BJ (cell line): ENCODE measurements around the gene HIP1. TPM values are rescaled to one million over a fixed set of nuclear protein-coding genes. Genes with fewer than 3 reads are reported as not detected.
"Not testable (repeated sequence)": the region's sequence is repeated elsewhere in the genome, so short reads cannot be mapped to it uniquely, and the experiment has no call there.

Source experiments
- CTCF ChIA-PET: fragments of 350-600 bp; formaldehyde crosslinking; extraction: SDS; loops from one replicate; lab custom pipeline; 2021; ENCODE audit warnings: antibody characterized with exemption, inconsistent platforms; lab: Yijun Ruan, JAX
- POLR2A ChIA-PET: fragments of 300-600 bp; sonication (Branson Sonifier 250); formaldehyde crosslinking; extraction: SDS; loops from one replicate; lab custom pipeline; 2021; ENCODE audit warnings: antibody characterized with exemption; lab: Charles Lee
- DNase-seq: peaks from one replicate; pipeline ENCODE4 v3.0.0-alpha.2; 2011; ENCODE audit warnings: low read depth
- H3K27me3 ChIP-seq: 2 replicates; pipeline ENCODE4 v1.6.0; 2011; ENCODE audit warnings: low read length; ENCODE audit not compliant: control insufficient read depth, insufficient read depth
- H3K36me3 ChIP-seq: 2 replicates; pipeline ENCODE4 v1.5.1; 2011; ENCODE audit warnings: low read length; ENCODE audit not compliant: control insufficient read depth, insufficient read depth
- H3K4me3 ChIP-seq: 2 replicates; pipeline ENCODE4 v1.5.1; 2011; ENCODE audit warnings: low read depth, mild to moderate bottlenecking, control low read depth, low read length
- polyA plus RNA-seq: library from polyadenylated mRNA; depleted of rRNA; stranded (reverse); fragments of >200 nt; gene quantifications from 2 replicates; pipeline ENCODE4 v1.2.3, GENCODE V29; 2011; rRNA removed
- small RNA-seq: library from RNA; depleted of rRNA; stranded (forward); fragments of <200 nt; gene quantifications from one replicate; pipeline ENCODE3, GENCODE V24; 2012; ENCODE audit warnings: low replicate concordance, low read depth; ENCODE audit not compliant: insufficient read length
- TF ChIP-seq, protein P1 (sequence below): IDR thresholded peaks from 2 replicates; pipeline ENCODE4 v1.5.1; 2011; ENCODE audit warnings: low read depth, mild to moderate bottlenecking, control low read depth, inconsistent platforms, low read length, moderate library complexity; ENCODE audit not compliant: insufficient read depth

HIP1 gene
- polyA plus RNA-seq, 1 experiment: 7.5 TPM

DNA sequence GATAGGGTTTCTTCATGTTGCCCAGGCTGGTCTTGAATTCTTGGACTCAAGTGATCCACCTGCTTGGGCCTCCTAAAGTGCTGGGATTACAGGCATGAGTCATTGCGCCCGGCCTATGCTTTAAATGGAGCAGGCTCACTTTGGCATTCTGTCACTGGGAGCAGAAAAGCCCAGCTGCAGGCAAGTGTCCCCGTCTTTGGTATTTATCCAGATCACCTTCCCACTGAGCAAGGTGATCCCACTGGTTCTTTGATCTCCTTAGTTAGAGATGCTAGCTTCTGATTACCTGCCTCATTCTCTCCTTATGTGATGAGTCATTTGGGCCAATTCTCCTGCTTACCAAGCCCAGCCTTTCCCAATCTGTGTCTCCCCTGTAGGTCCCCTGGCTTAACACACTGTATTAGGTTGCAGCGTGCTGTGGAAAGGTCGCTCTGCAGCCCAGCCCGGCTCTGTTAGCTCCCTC is 207.4 kb downstream of the HIP1 start:
- Histone ChIP-seq H3K27me3 (peaks cover under 1% of the 10 kb centered on the region; the same call in 1 of the 2 replicates), H3K4me3 (no peak overlapping the region), H3K36me3 (no peaks in the 10 kb centered on the region)
- ChIA-PET POLR2A (no interaction called here), CTCF (interaction anchor here (0.6 to 0.8 kb wide), 2 partner anchors 32 to 231 kb away, joined by 3 read pairs; no protein-coding TSS in a partner anchor)
- TF ChIP-seq, protein P1, sequence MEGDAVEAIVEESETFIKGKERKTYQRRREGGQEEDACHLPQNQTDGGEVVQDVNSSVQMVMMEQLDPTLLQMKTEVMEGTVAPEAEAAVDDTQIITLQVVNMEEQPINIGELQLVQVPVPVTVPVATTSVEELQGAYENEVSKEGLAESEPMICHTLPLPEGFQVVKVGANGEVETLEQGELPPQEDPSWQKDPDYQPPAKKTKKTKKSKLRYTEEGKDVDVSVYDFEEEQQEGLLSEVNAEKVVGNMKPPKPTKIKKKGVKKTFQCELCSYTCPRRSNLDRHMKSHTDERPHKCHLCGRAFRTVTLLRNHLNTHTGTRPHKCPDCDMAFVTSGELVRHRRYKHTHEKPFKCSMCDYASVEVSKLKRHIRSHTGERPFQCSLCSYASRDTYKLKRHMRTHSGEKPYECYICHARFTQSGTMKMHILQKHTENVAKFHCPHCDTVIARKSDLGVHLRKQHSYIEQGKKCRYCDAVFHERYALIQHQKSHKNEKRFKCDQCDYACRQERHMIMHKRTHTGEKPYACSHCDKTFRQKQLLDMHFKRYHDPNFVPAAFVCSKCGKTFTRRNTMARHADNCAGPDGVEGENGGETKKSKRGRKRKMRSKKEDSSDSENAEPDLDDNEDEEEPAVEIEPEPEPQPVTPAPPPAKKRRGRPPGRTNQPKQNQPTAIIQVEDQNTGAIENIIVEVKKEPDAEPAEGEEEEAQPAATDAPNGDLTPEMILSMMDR: no peak
- DNase-seq: no peak

DNA sequence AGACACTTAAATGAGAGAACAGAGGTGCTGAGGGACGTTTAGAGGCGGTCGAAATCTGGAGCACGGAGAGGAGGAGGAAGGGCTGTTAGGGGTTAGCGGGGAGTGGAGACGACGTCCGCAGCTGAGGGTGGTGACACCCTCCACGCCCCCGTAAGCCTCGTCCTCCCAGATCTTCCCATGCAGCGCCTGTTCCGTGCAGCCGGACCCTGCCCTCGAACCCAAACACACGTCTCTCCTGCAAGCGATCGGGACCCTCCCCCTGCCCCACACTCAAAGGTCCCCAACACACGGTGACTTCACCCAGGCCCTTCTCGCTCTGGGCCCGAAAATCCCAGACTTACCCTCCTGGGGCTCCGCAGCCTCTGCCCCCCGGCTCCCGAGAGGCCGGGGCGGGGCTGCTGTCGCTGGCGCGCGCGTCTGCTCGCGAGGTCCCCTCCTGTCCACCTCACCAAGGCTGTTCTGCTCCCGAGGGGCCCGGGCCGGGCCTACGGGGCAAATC is 211.5 kb downstream of the HIP1 start:
- H3K36me3 ChIP-seq, H3K27me3 ChIP-seq, POLR2A ChIA-PET, DNase-seq: not testable (repeated sequence)
- CTCF ChIA-PET: interaction anchor here (0.8 kb wide), 1 partner anchor 142 kb away, joined by 3 read pairs; no protein-coding TSS in a partner anchor
- H3K4me3 ChIP-seq: peak overlapping the region; percentile 73

DNA sequence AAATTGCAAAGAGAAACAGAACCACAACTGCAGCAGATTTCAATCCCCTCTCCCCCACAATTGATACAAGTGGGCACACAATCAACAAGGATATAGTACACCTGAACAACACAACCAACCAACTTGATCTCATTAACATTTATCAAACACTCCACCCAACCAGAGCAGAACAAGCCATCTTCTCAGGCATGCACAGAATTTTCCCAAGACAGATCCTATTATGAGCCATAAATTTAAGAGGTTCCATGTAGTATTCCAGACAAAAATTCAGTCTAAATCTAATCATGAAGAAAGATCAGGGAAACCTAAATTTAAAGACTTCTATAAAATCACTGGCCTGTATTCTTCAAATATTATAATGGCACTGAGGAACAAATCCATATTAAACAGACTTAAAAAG is 217.0 kb downstream of the HIP1 start:
- CTCF ChIA-PET, H3K36me3 ChIP-seq, POLR2A ChIA-PET: not testable (repeated sequence)

DNA sequence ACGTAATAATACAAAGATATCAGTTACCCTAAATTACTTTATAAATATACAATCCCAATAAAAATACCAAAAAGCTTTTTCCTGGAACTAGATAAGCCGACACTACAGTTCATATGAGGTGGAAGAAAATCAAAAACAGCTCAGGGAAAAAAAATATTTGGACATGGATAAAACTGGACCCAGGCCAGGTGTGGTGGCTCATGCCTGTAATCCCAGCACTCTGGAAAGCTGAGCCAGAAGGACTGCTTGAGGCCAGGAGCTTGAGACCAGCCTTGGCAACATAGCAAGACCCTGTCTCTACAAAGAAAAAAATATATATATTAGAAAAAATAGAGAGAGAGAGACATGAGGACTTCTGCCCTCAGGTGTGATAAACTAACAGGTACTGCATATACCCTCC is 219.9 kb downstream of the HIP1 start:
- H3K4me3 ChIP-seq, H3K36me3 ChIP-seq, CTCF ChIA-PET, DNase-seq, POLR2A ChIA-PET, H3K27me3 ChIP-seq: not testable (repeated sequence)

More for the DNA sequence above, 217.0 kb downstream of the HIP1 start:
- H3K27me3 ChIP-seq, H3K4me3 ChIP-seq, DNase-seq: not testable (repeated sequence)

DNA sequence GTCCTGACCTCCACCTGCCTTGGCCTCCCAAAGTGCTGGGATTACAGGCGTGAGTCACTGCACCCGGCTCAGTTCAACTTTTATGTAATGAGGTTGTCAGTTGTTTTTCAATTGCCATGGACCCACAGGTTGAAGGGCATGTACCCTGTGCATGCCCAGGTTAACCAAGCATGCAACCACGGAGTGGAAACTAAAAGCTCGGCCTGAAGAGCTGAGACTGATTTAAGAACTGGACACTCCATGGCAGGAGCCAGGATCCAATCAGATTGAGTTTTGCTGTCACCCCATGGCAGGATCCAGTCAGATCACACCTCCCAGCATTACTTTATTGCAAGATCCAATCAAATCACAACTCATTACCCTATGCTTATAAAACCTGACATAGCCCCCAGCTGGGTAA is 229.7 kb downstream of the HIP1 start:
- H3K4me3 ChIP-seq, H3K36me3 ChIP-seq, CTCF ChIA-PET, H3K27me3 ChIP-seq, DNase-seq, POLR2A ChIA-PET: not testable (repeated sequence)

DNA sequence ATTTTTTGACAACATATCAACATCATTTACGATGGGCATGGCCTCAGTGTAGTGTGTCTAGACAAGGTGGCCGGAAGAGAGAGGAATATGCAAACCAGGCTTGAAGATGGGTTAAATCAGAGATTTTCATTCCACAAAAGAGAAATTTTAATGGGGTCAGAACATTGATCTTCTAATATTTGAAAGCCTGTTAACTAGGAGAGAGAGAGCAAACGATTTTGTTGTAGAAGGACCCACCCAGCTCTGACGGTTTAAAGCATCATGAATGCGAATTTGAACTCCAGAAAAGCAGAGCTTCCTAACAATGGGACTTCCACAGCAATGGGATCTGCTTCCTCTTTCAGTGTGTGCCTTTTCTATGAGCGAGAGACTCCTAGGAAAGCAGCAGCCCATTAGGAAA is 246.7 kb downstream of the HIP1 start, which contains the start of gene SPDYE5:
Gene SPDYE5, plus strand, starts transcription at position 301 of the 400 bp plus-strand sequence. CDS start 1,728 bp downstream, outside the sequence.
- H3K36me3 ChIP-seq, CTCF ChIA-PET, H3K27me3 ChIP-seq, POLR2A ChIA-PET, H3K4me3 ChIP-seq, DNase-seq: not testable (repeated sequence)

DNA sequence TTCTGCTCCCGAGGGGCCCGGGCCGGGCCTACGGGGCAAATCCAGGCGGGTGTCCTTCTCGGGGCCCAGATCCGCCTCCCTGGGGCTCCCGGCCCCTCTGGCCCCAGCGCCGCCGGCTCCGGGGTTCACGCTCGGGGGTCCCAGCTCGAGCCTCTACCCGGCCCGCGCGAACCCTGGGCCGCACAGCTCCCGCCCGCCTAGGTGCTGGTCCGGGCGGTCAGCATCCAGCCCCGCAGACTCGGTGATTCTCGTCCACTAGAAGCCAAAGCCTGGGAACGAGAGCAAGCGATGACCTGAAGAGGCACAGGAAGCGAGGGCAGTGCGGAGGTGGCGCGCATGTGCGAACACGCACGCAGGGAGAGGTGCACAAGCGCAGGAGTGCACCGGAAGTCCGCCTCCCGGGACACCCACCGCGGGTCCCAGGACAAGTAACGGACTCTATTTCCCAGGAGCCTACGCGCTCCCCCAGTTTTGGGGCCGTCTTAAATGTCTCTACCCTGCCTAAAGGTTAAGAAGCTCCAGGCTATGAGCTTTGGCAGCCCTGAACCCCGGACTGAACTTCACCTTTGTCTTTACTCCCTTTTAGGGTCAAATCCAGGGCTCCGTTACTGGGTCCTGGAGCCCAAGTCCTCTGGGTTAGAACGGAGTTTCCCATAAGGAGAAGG is 252.6 kb downstream of the HIP1 start, which contains the start of gene POM121C:
Gene POM121C, minus strand, starts transcription at position 321 of the 665 bp plus-strand sequence. CDS start 44,803 bp downstream, outside the sequence.
- peak within 1 kb of the TSS; percentile 77 for H3K4me3 ChIP-seq
- POLR2A ChIA-PET, H3K36me3 ChIP-seq, H3K27me3 ChIP-seq, CTCF ChIA-PET: not testable (repeated sequence)
- DNase-seq: peak; percentile 54

DNA sequence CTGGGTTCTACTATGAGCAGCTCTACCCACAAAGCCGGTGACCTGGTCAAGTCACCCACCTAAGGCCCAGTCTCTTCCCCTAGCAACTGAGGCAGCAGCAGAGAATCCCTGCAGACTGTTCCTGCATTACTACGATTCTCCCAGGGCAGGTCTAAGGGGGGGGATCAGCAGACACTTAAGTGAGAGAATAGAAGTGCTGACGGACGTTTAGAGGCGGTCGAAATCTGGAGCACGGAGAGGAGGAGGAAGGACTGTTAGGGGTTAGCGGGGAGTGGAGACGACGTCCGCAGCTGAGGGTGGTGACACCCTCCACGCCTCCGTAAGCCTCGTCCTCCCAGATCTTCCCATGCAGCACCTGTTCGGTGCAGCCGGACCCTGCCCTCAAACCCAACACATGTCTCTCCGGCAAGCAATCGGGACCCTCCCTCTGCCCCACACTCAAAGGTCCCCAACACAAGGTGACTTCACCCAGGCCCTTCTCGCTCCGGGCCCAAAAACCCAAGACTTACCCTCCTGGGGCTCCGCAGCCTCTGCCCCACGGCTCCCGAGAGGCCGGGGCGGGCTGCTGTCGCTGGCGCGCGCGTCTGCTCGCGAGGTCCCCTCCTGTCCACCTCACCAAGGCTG is 253.3 kb downstream of the HIP1 start:
- H3K27me3 ChIP-seq, POLR2A ChIA-PET, CTCF ChIA-PET: not testable (repeated sequence)

More for the DNA sequence above, 253.3 kb downstream of the HIP1 start:
- H3K4me3 ChIP-seq: peak overlapping the region; percentile 77
- not testable (repeated sequence) for H3K36me3 ChIP-seq, DNase-seq

Small RNAs within 50 kb of the gene (small RNA-seq; reads per million reads assigned to genes)
- gene AC211429.1: not detected
- not detected for gene RF00019

Other genes with a start within 250 kb of the HIP1 start
- gene SPDYE5, start 246.6 kb downstream of the HIP1 start, polyA plus RNA-seq: 0.04 TPM in 1 of 2 replicates, not detected in the other
- 0.26 TPM in 1 of 2 replicates, not detected in the other for gene CCL26, start 33.3 kb upstream of the HIP1 start, polyA plus RNA-seq
- gene CCL24, start 74.9 kb upstream of the HIP1 start, polyA plus RNA-seq: not detected in 2 replicates
- 40.3 and 71.3 TPM in 2 replicates for gene RHBDD2, start 140.1 kb upstream of the HIP1 start, polyA plus RNA-seq
- gene POR, start 176.2 kb upstream of the HIP1 start, polyA plus RNA-seq: 35.3 and 63.4 TPM in 2 replicates